Stimulated activated CD8-positive, alpha-beta memory T cell treated with anti-CD3 and anti-CD28 coated beads, Interleukin-2, amount 100 ng/mL, for 48 hours (primary cell): ENCODE measurements around the gene ATG4B.
"Not testable (repeated sequence)": the region's sequence is repeated elsewhere in the genome, so short reads cannot be mapped to it uniquely, and the experiment has no call there.

Experiments used
- DNase-seq, 2 donors: peaks; one replicate each; pipeline ENCODE4 v3.0.0-alpha.2; 2020; ENCODE audit warnings: low read depth in 2 of 2

ATG4B gene

DNA sequence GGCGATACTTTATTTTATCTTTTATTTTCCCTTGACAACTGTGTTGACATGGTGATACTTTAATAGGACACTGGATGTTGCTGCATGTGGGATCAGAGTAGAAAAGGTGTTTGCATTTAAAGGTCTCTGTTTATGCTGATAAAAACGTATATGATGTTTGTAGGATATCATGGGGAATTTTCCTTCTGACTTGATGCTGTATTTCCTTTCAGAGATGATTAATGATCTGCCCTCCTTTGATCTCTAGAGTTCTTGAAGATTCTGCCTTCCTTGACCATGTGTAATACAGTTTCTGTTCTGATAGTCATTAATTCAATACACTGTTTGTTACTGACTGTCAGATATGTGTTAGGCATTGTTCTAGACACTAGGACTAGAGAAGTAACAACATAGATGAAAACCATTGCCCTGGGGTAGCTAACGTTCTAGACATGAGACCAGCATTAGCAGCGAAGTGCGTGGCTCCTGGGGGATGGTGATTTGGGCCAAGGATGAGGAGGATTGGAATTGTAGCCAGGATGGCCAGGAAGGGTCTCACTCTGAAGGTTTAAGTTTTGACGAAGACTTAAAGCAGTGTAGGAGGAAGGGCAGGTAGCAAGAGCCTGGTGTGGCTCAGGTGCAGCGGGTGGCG lies 2.8 kb downstream of the ATG4B start:
- DNase-seq = no peak

DNA sequence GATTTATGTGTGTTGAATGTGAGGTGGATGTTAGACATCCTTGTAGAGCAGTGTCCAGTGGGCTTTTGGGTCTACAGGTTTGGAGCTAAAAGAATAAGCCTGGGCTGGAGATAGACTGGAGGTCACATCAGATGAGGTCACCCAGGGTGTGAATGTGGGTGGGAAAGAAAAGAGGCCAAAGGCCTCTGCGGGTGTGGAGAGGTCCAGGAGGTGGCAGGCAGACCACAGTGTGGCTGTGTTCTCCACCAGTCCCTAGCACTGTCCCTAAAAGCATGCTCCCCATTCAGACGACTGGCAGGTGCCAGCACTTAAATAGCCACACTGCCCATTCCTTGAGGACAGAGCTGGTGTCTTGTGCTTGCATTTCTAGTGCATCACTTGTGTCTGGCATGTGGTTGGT lies 4.1 kb downstream of the ATG4B start:
- DNase-seq = no peak

DNA sequence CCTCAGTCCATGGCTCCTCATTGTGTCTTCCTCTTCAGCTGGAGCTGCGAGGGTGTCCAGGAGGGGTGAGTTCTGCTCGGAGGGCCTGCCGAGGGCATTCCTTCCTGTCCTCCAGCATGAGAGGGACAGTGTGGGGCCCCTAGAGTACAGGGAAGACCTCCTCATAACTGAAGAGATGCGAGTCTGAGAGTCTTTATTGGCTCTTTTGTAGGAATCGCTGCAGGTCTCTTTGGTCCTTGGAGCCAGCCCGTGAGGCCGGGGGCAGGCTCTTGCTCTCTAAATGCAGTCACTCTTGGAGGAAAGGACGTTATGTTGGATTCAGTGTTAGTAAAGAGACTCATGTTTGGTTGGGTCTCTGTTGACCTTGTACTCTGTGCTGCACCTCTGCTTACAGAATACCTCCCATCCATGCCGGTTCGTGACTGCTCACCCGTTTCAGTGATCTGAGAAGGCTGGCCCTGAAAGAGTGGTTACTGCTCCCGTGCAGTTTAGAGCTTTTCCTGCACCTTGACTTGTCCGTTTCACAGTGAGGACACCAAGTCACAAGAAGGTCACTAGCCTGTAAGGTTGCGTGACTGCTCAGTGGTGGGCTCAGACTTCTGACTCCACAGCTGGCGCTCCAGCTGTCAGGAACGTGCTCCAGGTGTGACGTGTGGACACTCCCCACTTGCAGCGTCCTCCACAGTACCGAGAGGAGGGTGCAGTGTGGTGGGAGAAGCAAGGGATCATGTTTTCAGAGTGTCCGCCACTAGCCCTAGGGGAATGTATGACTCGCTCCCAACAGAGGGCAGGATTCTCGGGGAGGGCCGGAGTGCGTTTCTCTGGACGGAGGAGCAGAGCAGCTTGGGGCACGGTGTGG lies 7.8 kb downstream of the ATG4B start:
- DNase-seq = no peak

- DNase-seq = no peak
Measured at GRCh38 chr2:241645915-241646645, 8.6 kb downstream of the ATG4B start.

DNA sequence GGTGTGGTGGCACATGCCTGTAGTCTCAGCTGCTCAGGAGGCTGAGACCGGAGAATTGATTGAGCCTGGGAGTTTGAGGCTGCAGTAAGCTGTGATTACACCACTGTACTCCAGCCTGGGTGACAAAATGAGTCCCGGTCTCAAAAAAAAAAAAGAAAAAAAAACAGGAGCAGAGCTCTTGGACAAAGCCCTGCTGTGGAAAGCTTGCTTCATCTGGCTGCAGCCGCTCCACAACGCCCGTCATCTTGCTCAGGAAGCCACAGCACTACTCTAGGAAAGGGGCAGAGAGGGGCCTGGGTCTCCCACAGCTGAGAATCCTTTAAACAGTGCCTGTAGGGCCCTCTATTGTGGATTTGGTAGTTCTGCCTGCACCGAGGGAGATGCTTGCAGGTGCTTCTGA lies 11.0 kb downstream of the ATG4B start:
- no peak for DNase-seq

DNA sequence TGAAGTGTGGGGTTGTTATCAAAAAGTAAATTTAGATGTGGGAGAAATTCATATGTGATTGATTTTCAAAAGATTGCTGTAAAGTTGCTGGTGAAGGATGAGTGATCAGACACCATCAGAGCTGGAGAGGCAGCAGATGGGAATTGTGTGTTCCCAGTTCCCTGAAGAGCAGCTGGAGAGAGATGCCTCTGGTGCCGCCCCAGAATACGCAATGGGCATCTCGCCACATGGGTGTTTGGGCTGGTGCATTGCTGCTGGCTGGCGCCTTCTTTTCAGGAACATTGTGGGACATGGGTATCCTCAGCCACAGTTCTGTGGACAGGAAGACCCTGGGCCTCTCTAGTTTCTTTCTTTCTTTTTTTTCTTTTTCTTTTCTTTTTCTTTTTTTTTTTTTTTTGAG lies 11.9 kb downstream of the ATG4B start:
- DNase-seq = no peak

DNA sequence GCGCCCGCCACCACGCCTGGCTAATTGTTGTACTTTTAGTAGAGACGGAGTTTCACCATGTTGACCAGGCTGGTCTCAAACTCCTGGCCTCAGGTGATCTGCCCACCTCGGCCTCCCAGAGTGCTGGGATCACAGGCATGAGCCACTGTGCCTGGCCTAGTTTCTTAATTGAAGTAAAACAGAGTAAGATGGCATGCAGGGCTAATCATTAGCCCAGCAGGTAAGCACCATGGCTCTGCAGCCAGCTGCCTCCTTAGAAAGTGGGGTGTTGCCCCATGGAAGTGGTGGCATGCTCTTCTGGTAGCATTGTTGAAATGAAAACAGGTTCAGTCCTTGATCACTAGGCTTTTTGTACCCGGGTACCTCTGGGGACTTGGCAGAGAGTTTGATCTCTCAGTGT lies 12.4 kb downstream of the ATG4B start:
- DNase-seq = no peak

GRCh38 chr2:241652142-241652541 lies 14.6 kb downstream of the ATG4B start:
- DNase-seq = no peak

DNA sequence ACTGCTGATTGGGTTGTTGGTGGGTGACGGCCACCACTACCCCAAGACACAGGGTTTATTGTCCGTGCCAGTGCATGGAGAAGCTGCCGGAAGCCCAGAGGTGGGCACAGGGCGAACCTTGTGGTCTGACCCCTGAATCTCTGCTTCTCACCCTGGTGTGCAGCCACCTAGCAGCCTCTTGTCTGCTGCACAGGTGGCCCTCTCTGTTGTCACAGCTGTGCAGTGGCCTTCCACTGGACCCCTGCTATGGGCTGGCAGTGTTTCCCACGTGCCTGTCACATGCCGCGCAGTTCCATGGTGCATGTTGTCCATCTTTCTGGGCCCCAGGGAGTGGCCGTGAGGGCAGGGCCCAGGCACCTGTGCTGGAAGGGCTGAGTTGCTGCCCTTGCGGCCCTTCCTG lies 15.2 kb downstream of the ATG4B start:
- no peak for DNase-seq

DNA sequence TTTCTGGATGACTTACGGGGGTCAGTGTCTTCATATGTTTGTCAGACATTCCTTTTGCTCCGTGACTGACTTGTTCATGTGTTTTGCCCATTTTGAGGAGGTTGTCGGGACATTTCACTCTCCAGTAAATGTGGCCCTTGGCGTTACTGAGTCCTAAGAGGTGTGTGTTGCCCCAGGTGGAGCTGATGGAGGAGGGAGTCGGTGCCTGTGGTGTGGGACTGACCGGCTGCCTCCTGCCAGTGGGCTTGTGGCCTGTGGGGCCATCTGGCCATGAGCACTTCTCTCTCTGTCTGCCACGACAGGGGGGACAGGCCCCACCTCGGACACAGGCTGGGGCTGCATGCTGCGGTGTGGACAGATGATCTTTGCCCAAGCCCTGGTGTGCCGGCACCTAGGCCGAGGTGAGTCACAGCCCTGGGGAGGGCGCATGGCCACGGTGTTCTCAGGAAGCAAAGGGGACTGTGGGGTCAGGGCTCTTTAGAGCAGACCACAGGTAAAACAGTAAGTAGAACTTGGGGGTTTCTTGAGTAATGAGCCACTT lies 15.8 kb downstream of the ATG4B start:
- no peak for DNase-seq

DNA sequence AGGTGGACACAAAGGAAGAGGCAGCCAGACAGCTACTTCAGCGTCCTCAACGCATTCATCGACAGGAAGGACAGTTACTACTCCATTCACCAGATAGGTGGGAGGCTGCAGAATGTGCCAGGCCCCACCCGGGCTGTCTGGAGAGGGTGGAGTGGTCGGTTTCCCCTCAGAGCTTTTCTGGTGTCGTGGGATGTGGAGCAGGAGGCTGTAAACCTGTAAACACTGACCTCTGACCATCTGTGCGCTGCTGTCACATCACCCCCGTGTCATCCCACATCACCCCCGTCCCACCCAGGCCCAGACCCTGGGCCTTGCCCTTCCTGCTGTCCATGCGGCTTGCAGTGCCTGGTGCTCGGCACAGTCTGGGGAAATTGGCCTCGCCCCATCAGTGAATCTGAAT lies 17.1 kb downstream of the ATG4B start:
- DNase-seq = no peak

DNA sequence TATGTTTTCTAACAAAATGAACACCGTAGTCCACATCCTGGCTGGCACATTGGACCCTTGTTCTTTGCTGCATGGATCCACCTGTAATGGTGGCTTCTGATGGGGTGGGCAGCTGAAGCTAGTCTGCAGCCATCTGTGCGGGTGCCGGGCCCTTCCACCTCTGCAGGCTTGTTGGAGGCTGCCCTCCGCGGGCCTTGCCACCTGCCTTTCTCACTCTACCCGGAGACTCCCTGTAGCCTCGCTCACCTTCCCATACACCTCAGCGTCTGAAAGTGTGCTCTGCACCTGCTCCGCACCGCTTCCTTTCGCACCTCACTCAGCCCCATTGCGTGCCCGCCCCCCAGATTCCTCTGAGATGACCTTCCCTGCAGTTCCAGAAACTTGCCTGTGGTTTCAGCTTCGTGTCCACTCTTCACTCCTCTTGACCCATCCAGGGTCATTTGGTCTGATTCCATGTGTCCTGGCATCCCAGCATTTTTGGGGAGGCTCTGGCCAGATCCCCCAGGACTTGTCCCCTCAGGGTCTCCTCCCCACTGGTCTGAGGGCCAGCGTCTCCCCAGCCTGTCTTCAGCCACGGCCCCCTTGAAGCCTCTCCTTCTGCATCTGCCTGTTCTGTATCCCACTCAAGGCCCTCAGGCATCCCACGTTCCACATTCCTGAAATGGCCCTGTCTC lies 18.2 kb downstream of the ATG4B start:
- DNase-seq = no peak

DNA sequence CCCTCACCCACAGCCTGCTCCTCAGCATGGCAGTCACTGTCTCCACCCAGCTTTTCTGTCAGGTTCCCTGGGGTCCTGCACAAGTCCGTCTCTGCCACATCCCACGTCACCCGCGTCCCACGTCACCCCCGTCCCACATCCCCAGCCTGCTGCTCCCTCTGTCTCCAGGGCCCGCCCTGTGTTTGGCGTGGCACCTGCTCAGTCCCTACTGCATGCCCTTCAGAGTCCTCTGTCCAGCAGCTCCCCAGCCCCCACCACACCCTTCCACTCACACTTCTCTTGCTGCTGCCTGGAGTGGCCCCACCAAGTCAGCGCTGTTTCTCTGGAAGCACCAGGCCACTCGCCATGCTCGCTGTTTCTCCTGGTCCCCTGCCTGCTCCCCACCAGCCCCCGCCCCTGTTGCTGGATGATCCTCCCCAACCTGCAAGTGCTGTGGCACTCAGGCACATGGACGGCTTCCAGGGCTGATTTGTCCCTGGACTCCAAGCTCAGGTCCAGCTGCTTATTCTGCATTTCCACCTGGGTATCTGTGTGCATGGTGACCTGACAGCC lies 18.8 kb downstream of the ATG4B start:
- DNase-seq = no peak

GRCh38 chr2:241657786-241658254 lies 20.3 kb downstream of the ATG4B start:
- no peak for DNase-seq

DNA sequence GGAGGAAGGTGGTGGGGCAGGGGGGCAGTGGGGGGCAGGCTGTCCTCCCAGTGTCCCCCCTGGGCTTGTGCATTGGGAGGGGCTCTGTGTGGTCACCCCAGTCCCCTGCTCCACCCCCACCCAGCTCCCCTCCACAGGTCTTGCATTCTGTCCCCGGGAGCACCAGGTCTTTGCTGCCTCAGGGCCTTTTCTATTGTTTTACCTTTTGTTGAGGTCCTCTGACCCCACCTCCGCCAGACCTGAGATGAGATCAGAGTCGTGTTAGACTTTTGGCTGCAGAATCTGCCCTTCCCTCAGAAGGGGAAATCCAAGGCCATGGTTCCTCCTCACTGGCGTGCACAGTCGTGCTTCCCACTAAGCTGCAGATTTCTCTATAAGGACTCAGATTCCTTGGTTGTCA lies 20.8 kb downstream of the ATG4B start:
- DNase-seq = no peak

- no peak for DNase-seq
Measured at GRCh38 chr2:241659150-241659739, 21.8 kb downstream of the ATG4B start.

GRCh38 chr2:241660593-241661213 lies 23.2 kb downstream of the ATG4B start:
- DNase-seq = no peak

GRCh38 chr2:241662731-241663130 lies 25.2 kb downstream of the ATG4B start:
- not testable (repeated sequence) for DNase-seq

GRCh38 chr2:241665731-241666440 lies 28.4 kb downstream of the ATG4B start:
- DNase-seq = no peak
